GM12892 (cell line): ENCODE results near the gene ALOX5.

Experiments
- POLR2A ChIP-seq: IDR thresholded peaks from 2 replicates; pipeline ENCODE4 v1.6.1; 2011; ENCODE audit warnings: low read depth, low read length, control low read depth
- POLR2AphosphoS5 ChIP-seq: IDR thresholded peaks from 2 replicates; pipeline ENCODE4 v1.6.1; 2011; ENCODE audit warnings: low read depth, low read length, control low read depth
- TAF1 ChIP-seq: IDR thresholded peaks from 2 replicates; pipeline ENCODE4 v1.6.1; 2011; ENCODE audit warnings: low read depth, mild to moderate bottlenecking, control low read depth, low read length, borderline replicate concordance

- TF ChIP-seq TAF1 (no peak), POLR2A (no peak), POLR2AphosphoS5 (no peak)
Measured at GRCh38 chr10:45468079-45468478, 94.1 kb downstream of the ALOX5 start.
